Osteoblast (primary cell): ENCODE data around the gene RAB36. TPM values are rescaled to one million over a fixed set of nuclear protein-coding genes. Genes with fewer than 3 reads are reported as not detected.

Experiments
- DNase-seq: peaks from one replicate; pipeline ENCODE4 v3.0.0; 2011; ENCODE audit warnings: low spot score, mixed read lengths; ENCODE audit not compliant: insufficient read length; ENCODE audit errors: missing footprints
- H2AFZ ChIP-seq: 2 replicates; pipeline ENCODE4 v1.6.0; 2011; ENCODE audit warnings: mild to moderate bottlenecking, low read length
- H3K27ac ChIP-seq: 2 replicates; pipeline ENCODE4 v1.5.1; 2011; ENCODE audit warnings: mild to moderate bottlenecking, low read depth, low read length, moderate library complexity
- H3K27me3 ChIP-seq: 2 replicates; pipeline ENCODE4 v1.6.0; 2012; ENCODE audit warnings: mild to moderate bottlenecking, control low read depth, inconsistent platforms, low read length, moderate library complexity; ENCODE audit not compliant: insufficient read depth
- H3K36me3 ChIP-seq: 2 replicates; pipeline ENCODE4 v1.5.1; 2011; ENCODE audit warnings: mild to moderate bottlenecking, low read length, control low read depth, moderate library complexity; ENCODE audit not compliant: insufficient read depth
- H3K4me1 ChIP-seq: 2 replicates; pipeline ENCODE4 v1.5.1; 2011; ENCODE audit warnings: mild to moderate bottlenecking, low read length, control low read depth, moderate library complexity; ENCODE audit not compliant: insufficient read depth
- H3K4me2 ChIP-seq: 2 replicates; pipeline ENCODE4 v1.6.0; 2011; ENCODE audit warnings: mild to moderate bottlenecking, low read length; ENCODE audit not compliant: insufficient read depth
- H3K4me3 ChIP-seq: fragments of 200-600 bp; sonication (generic); 3 replicates; pipeline ENCODE4 v1.5.1; 2012; ENCODE audit warnings: mild to moderate bottlenecking, low read length, inconsistent platforms; ENCODE audit not compliant: insufficient read depth
- H3K79me2 ChIP-seq: 2 replicates; pipeline ENCODE4 v1.6.0; 2012; ENCODE audit warnings: mild to moderate bottlenecking, low read length, control low read depth, inconsistent platforms; ENCODE audit not compliant: insufficient read depth
- H3K9me3 ChIP-seq: 2 replicates; pipeline ENCODE4 v1.5.1; 2011; ENCODE audit warnings: low read depth, low read length, control low read depth
- H4K20me1 ChIP-seq: 2 replicates; pipeline ENCODE4 v1.6.0; 2012; ENCODE audit warnings: mild to moderate bottlenecking, low read length, control low read depth; ENCODE audit not compliant: insufficient read depth
- total RNA-seq: library from RNA; depleted of rRNA; stranded (reverse); fragments of >200 nt; gene quantifications from 2 replicates; pipeline ENCODE4 v1.2.3, GENCODE V29; 2012
- TF ChIP-seq, protein P1 (sequence below): IDR thresholded peaks from 2 replicates; pipeline ENCODE4 v1.5.1; 2011; ENCODE audit warnings: mild to moderate bottlenecking, low read depth, low read length, moderate library complexity; ENCODE audit errors: extremely low read depth

Gene RAB36
- total RNA-seq, 1 donor, result 7.6 TPM

DNA sequence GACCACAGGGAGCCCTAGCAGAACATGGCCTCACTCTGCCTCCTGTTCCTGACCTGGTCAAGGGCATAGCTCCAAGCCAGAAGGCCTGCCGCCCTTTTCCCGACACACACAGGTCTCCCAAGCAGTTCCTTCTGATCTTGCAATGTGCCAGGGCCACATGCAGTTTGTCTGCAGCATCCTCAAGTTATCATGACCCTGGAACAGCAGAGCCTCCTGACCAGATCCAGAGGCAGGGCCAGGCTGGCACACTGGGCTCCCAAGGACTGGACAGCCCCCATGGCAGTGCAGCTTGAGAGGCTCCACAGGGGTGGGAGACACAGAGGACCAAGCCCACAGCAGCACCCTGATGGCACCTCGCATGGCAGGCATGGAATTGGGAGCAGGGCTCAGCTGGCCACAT is 43.8 kb upstream of the RAB36 start:
- TF ChIP-seq, protein P1, sequence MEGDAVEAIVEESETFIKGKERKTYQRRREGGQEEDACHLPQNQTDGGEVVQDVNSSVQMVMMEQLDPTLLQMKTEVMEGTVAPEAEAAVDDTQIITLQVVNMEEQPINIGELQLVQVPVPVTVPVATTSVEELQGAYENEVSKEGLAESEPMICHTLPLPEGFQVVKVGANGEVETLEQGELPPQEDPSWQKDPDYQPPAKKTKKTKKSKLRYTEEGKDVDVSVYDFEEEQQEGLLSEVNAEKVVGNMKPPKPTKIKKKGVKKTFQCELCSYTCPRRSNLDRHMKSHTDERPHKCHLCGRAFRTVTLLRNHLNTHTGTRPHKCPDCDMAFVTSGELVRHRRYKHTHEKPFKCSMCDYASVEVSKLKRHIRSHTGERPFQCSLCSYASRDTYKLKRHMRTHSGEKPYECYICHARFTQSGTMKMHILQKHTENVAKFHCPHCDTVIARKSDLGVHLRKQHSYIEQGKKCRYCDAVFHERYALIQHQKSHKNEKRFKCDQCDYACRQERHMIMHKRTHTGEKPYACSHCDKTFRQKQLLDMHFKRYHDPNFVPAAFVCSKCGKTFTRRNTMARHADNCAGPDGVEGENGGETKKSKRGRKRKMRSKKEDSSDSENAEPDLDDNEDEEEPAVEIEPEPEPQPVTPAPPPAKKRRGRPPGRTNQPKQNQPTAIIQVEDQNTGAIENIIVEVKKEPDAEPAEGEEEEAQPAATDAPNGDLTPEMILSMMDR, result no peak
- H3K4me3 ChIP-seq, result no peak overlapping the region
- H3K27ac ChIP-seq, result no peak overlapping the region
- H3K9me3 ChIP-seq, result no peaks in the 10 kb centered on the region
- no peaks in the 10 kb centered on the region for H4K20me1 ChIP-seq
- H3K36me3 ChIP-seq, result no peaks in the 10 kb centered on the region
- H2AFZ ChIP-seq, result no peak overlapping the region
- no peaks in the 10 kb centered on the region for H3K4me1 ChIP-seq
- DNase-seq, result no peak
- no peaks in the 10 kb centered on the region for H3K27me3 ChIP-seq
- H3K4me2 ChIP-seq, result no peak overlapping the region
- H3K79me2 ChIP-seq, result no peaks in the 10 kb centered on the region

DNA sequence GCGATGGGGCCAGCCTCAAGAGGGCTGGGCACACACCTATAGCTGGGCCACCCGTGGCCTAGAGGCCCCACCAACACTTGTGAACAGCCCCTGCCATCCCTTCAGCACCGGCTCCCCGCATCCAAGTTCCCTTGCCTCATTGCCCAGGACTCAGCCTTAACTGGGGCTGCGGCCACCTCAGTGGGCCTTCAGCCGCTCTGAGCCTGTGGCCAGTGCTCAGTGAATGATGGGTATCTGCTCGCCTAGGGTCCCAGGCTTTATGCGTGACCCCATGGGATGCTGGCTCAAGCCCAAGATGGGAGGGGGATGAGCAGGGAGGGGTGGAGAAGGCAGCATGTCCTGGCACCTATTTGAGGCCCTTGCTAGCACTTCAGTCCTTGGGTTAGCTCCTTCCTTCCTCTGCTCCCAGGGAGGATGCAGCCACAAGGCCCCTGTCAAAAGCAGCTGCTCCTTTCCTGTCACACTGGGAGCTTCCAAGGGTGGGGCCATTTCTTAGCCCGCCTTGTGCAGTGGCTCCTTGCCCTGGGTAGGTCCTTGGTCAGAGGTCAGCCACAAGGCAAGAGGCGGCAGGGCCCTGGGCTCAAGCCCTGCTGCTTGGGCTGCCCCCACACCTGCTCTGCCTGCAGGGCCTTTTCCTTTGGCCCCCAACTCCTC is 43.1 kb upstream of the RAB36 start:
- Histone ChIP-seq H2AFZ (no peak overlapping the region), H4K20me1 (no peaks in the 10 kb centered on the region), H3K4me3 (no peak overlapping the region), H3K9me3 (no peaks in the 10 kb centered on the region), H3K36me3 (no peaks in the 10 kb centered on the region), H3K4me1 (no peaks in the 10 kb centered on the region), H3K27ac (no peak overlapping the region), H3K79me2 (no peaks in the 10 kb centered on the region), H3K27me3 (no peaks in the 10 kb centered on the region), H3K4me2 (no peak overlapping the region)
- no peak for DNase-seq
- TF ChIP-seq, protein P1, result no peak

DNA sequence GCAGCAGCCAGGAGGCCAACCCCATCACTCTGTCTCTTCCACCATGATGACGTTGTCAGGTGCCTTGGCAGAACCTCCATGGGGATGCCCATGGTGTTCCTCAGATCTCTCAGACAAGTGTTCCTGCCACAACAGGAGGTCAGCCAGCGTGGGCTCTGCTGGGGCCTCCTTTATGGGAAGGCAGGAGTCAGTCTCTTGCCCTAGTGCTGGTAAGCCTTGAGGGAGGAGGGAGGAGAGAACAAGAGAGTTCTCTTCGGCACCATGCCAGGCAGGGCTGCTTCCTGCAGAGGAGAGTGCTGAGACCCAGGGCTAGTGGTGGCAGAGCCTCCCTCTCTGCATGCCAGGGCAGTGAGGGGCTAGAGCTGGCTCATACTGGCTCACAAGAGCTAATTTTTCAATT is 42.5 kb upstream of the RAB36 start:
- DNase-seq, result no peak
- Histone ChIP-seq H2AFZ (no peak overlapping the region), H3K4me1 (no peaks in the 10 kb centered on the region), H3K9me3 (no peaks in the 10 kb centered on the region), H3K27ac (no peak overlapping the region), H3K4me3 (no peak overlapping the region), H4K20me1 (no peaks in the 10 kb centered on the region), H3K27me3 (no peaks in the 10 kb centered on the region), H3K4me2 (no peak overlapping the region), H3K36me3 (no peaks in the 10 kb centered on the region), H3K79me2 (no peaks in the 10 kb centered on the region)
- TF ChIP-seq, protein P1, result no peak

DNA sequence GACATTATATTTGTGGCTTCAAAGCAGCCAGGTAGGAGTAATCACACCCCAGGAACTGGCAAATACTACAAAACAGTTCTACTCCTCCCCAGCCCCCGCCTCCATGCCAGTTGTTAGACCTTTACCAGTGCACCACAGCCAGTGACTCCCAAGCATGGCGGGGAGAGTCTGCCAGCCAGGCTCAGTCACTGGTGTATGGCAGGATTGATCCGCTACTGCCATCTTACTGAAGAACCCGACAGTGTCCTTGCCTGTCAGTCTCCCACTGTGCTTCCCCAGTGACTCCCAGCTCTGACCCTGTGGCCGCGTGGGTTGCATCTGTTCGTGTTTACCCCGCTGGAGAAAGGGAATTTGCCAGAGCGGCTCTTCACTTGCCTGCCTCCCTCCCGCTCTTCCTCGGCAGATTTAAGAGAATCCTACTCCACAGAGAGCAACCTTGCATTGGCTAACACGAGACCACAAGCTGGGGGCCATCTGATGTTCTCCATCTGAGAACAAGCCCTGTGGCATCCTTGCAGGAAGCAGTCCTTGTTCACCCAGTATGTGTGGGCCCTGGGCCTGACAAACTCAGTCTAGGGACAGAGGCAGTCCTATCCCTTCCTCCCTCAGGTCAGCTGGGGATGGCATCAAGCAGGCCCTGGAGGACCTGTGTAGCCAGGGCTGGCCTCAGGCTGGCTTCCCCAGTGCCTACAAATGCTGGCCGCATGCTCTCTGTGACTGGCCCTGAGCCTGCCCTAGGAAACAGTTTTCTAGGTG is 41.9 kb upstream of the RAB36 start:
- DNase-seq, result no peak
- no peaks in the 10 kb centered on the region for H3K4me1 ChIP-seq
- no peak overlapping the region for H3K4me3 ChIP-seq
- TF ChIP-seq, protein P1, result no peak
- H2AFZ ChIP-seq, result no peak overlapping the region
- H4K20me1 ChIP-seq, result no peaks in the 10 kb centered on the region
- no peaks in the 10 kb centered on the region for H3K9me3 ChIP-seq
- no peak overlapping the region for H3K4me2 ChIP-seq
- H3K36me3 ChIP-seq, result no peaks in the 10 kb centered on the region
- H3K27me3 ChIP-seq, result no peaks in the 10 kb centered on the region
- no peaks in the 10 kb centered on the region for H3K79me2 ChIP-seq
- H3K27ac ChIP-seq, result no peak overlapping the region
